Fibroblast of the aortic adventitia (primary cell): Measurements from ENCODE around the gene OR1A2. TPM values are rescaled to one million over a fixed set of nuclear protein-coding genes. Genes with fewer than 3 reads are reported as not detected.

Experiments used
- DNase-seq: peaks from one replicate; pipeline ENCODE4 v3.0.0-alpha.2; 2010; ENCODE audit warnings: low read depth
- H3K4me3 ChIP-seq: 2 replicates; pipeline ENCODE4 v1.5.1; 2011; ENCODE audit warnings: low read depth, mild to moderate bottlenecking, control low read depth, low read length, moderate library complexity
- CTCF ChIP-seq: IDR thresholded peaks from 2 replicates; pipeline ENCODE4 v1.5.1; 2011; ENCODE audit warnings: mild to moderate bottlenecking, low read length, control low read depth, inconsistent platforms; ENCODE audit not compliant: insufficient read depth
- total RNA-seq: library from RNA; depleted of rRNA; stranded (reverse); fragments of >200 nt; gene quantifications from 2 replicates; pipeline ENCODE4 v1.2.3, GENCODE V29; 2012; ENCODE audit warnings: low replicate concordance

Gene OR1A2
- not detected in 2 replicates for total RNA-seq

- no peak for TF ChIP-seq CTCF
- H3K4me3 ChIP-seq: no peak within 1 kb of the TSS
- DNase-seq: no peak
Measured at GRCh38 chr17:3197219-3197618, at the start of gene OR1A2. TSS of gene OR1A2 (plus strand) at chr17:3197519. CDS start at chr17:3197519, 0 bp downstream.

GRCh38 chr17:3157218-3157617 lies 40.1 kb upstream of the OR1A2 start:
- no peak for DNase-seq
- H3K4me3 ChIP-seq: no peak overlapping the region
- TF ChIP-seq CTCF: no peak

- no peak for TF ChIP-seq CTCF
- H3K4me3 ChIP-seq: no peak overlapping the region
- DNase-seq: no peak
Measured at GRCh38 chr17:3167574-3167973, 29.7 kb upstream of the OR1A2 start.

- no peak for DNase-seq
- no peak for TF ChIP-seq CTCF
- H3K4me3 ChIP-seq: no peak overlapping the region
Measured at GRCh38 chr17:3189961-3190360, 7.4 kb upstream of the OR1A2 start.

GRCh38 chr17:3207367-3207766 lies 10.0 kb downstream of the OR1A2 start, which contains the start of gene OR1A1:
TSS of gene OR1A1 (plus strand) at chr17:3207667. CDS start at chr17:3215621, 7,954 bp downstream.
- H3K4me3 ChIP-seq: no peak within 1 kb of the TSS
- DNase-seq: no peak
- no peak for TF ChIP-seq CTCF

GRCh38 chr17:3208484-3208883 lies 11.2 kb downstream of the OR1A2 start:
- no peak for TF ChIP-seq CTCF
- no peak for DNase-seq
- H3K4me3 ChIP-seq: no peak overlapping the region

GRCh38 chr17:3213001-3213400 lies 15.7 kb downstream of the OR1A2 start:
- no peak for DNase-seq
- H3K4me3 ChIP-seq: no peak overlapping the region
- TF ChIP-seq CTCF: no peak
